ENCODE results near the gene ZMYND19.
"Not testable (repeated sequence)": the region's sequence is repeated elsewhere in the genome, so short reads cannot be mapped to it uniquely, and the experiment has no call there.

The ZMYND19 gene

DNA sequence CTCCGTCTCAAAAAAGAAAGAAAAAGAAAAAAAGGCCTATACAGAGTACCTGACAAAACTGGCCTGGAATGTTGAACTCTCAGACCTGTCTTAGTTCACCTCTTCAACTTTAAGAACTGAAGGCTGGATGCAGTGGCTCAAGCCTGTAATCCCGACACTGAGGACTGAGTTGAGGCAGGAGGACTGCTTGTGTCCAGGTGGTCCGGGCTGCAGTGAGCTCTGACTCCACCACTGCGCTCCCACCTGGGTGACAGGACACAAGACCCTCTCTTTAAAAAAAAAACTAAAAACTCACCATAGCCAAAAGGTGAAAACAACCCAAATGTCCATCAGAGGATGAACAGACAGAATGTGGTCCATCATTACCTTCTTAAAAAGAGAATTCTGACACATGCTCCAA lies 32.2 kb downstream of the ZMYND19 start:
- DNase-seq (ENCODE audit: low read depth in 2 of 2): no peak

DNA sequence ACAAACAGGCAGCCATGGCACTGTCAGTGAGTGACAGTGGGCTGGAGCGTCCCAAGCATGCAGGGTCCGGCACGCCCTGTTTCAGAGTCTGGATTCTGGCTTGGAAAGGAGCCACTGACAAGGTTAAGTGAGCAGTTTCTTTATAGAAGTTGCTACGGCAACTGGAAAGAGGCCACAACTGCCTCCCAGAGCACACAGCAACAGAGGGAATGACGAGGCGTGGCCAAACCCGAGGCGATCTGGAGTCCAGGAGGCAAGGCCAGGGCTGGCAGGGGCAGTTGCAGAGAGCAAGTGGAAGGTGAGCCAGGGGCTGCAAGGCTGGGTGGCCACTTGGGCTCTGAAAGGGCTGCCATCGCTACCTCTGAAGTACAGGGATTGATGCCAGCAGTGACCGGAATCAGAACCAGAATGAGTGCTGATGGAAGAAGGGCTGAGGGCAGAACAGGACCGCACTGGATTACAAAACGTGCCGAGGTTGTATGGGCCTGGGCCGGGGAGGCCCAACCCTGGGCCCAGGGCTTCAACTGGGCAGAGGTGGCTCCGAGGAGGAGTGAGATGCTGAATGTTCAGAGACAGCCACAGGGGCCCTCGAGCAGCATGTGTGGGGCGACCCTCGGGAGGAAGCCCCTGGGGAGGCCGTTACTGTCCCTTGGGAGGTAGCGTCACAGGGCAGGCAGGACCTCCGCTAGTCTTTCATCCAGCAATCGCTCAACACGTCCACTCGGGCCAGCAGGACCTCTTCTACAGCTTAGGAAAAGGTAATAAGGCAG lies 34.1 kb downstream of the ZMYND19 start:
- no peak for DNase-seq (ENCODE audit: low read depth in 2 of 2)

DNA sequence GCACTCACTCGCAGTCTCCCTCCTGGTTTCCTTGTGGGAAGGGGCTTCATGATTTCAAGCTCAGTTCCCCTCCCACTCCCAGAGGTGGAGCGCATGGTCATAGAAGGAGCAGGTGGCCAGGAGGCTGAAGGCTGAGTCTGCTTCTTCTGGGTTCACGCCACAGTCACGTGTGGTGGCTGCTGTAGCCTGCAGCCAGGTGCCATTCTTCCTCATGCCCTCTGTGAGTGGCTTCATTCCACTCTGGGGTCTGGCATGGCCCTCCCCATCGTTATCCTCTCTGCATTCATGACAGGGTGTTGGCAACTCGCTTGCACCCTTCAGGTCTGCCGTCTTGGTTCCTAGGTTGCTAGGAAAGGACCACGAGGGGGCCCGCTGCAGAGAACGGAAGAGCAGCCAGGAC lies 35.1 kb downstream of the ZMYND19 start:
- DNase-seq (ENCODE audit: low read depth in 2 of 2): no peak

DNA sequence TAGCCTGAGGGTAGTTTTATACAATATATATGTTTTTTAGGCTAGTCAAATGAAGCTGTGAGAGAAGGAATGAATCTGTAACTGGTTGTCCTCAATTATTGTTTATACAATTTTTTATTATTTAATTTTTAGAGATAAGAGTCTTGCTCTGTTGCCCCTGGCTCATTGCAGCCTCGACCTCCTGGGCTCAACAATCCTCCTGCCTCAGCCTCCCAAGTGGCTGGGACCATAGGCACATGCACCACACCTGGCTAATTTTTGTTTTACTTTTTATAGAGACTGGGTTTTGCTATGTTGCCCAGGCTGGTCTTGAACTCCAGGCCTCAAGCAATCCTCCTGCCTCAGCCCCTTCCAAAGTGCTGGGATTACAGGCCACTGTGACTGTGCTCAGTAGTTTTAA lies 36.0 kb downstream of the ZMYND19 start:
- DNase-seq (ENCODE audit: low read depth in 2 of 2): no peak

DNA sequence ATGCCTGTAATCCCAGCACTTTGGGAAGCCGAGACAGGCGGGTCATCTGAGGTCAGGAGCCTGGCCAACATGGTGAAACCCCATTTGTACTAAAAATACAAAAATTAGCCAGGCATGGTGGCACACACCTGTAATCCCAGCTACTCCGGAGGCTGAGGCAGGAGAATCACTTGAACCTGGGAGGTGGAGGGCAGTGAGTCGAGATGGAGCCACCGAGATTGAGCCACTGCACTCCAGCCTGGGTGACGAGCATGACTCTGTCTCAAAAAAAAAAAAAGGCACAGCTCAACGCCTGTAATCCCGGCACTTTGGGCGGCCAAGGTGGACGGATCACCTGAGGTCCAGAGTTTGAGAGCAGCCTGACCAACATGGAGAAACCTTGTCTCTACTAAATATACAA lies 36.7 kb downstream of the ZMYND19 start:
- not testable (repeated sequence) for DNase-seq (ENCODE audit: low read depth in 2 of 2)

- no peak for DNase-seq (ENCODE audit: low read depth in 2 of 2)
Observed at GRCh38 chr9:137552022-137552768, 38.1 kb downstream of the ZMYND19 start.

DNA sequence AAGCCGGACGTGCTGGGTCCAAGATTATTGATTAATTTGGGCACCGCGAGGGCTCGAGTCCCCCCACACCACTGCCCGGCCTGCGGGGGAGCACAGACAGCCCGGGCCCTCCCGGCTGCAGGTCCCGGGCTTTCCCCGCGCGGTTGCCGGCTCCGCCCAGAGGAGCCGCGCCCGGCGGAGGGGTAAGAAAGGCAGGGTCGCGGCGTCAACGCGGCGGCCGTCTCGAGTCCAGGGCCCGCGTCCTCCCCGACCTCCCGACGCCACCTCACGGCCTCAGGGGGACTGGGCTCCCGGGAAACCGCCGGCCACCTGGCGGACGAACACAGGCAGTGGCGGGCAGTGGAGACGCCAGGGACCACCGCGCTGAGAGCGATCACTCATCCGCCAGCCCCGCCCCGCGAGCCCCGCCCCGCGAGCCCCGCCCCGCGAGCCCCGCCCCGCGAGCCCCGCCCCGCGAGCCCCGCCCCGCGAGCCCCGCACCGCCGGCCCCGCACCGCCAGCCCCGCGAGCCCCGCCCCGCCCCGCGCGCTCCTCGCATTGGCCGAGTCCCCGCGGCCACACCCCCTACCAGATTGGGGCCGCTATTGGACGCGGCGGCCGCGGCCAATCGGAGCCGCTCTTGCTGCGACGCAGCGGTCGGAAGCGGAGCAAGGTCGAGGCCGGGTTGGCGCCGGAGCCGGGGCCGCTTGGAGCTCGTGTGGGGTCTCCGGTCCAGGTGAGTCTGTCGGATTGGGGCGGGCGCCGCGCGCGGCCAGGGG lies 38.9 kb downstream of the ZMYND19 start, which contains the start of gene MRPL41:
Gene MRPL41, plus strand, starts transcription at position 616 of the 758 bp plus-strand sequence. CDS start 203 bp downstream, outside the sequence.
- peak; percentile 60 to 83 for DNase-seq (ENCODE audit: low read depth in 2 of 2)

GRCh38 chr9:137550958-137551263 lies 39.4 kb downstream of the ZMYND19 start:
- DNase-seq (ENCODE audit: low read depth in 2 of 2): not testable (repeated sequence)

GRCh38 chr9:137550231-137550621 lies 40.1 kb downstream of the ZMYND19 start, which contains the start of gene PNPLA7:
PNPLA7 (minus strand) TSS chr9:137550402; CDS start chr9:137550197, 205 bp downstream.
- no peak for DNase-seq (ENCODE audit: low read depth in 2 of 2)

GRCh38 chr9:137547687-137548543 lies 42.4 kb downstream of the ZMYND19 start:
- no peak for DNase-seq (ENCODE audit: low read depth in 2 of 2)

DNA sequence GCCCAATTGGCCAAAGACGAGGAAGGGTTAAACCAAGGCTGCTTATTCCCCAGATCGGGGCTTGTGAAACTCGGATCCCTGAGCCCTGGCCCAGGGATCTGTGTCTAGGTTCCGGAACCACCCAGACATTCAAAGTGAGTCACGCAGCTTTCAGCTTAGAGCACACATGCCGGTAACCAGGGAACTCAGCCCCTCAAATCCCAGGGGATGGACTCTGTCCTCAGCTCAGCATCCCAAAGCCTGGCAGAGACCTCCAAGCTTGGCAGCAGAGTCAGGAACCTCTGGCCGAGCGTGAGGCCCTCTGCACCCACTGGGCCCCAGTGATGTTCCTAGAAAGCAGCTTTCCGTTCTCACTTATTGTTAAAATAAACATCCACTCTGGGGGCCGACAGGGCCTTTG lies 45.2 kb downstream of the ZMYND19 start:
- no peak for DNase-seq (ENCODE audit: low read depth in 2 of 2)

GRCh38 chr9:137544176-137544760 lies 46.0 kb downstream of the ZMYND19 start:
- no peak for DNase-seq (ENCODE audit: low read depth in 2 of 2)

DNA sequence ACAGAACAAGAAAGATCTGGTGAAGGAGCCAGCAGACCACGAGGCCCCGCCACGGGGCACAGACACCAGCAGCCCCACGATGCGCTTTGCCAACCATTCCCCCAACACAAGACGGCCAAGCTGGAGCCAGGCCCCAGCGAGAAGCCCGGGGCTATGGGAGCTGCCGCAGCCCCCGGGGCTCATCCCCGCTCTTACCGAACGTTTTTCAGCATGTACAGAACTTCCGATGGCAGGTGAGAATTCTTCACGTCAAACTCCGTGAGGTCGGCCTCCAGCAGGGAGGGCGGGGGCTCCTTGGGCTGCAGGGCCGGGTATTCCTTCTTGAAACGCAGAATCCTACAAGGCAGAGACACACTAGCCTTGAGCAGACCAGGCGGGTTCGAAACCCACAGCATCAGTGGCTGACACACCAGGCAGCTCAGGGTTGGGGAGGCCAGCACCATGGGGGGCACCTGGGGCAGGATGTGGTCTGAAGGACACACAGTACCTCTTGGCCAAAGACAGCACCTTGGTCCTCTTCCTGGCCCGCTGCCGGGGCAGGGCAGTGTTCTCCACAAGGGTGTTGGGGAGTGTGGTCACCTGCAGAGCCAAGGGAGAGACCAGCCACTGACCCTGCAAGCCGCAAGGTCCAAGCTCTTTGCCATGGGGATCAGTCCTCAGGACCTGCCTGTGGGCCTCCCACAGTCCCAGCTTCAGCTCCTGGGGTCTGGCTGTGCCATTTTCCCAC lies 46.9 kb downstream of the ZMYND19 start:
- DNase-seq (ENCODE audit: low read depth in 2 of 2): no peak

DNA sequence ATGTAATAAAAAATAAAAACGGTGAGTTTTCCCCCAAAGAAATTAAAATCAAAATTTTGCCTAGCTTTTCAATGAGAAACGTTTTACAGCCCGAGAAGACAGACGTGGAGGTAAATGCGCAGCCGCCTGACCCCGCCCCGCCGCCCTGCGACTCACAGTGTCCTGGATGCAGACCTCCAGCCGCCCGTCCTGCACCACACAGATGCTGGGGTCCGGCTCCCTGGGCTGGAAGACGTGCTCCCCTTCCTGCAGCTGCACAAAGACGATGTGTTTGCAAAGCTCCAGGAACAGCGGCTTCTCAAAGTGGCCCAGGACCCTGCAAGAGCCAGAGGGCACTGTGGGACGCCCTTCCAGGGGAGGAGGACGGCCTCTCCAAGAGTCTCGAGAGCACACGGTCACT lies 47.8 kb downstream of the ZMYND19 start:
- no peak for DNase-seq (ENCODE audit: low read depth in 2 of 2)

DNA sequence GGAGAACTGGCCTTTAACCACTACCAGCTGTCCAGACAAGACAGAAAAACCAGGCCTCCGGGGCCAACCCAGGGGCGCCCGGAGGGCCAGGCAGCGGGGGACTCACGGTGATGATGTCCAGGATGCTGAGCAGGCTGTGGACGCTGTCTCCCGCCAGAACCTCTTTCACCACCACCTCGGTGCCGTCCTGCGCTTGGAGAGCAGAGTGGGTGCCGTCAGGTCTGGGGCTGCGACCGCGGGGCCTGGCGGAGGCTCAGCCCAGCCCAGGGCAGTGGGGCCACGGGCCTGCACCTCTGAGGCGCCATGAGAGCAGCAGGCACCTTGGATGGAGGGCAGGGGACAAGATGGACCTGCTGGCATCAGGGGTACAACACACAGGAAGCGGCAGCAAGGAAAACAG lies 49.8 kb downstream of the ZMYND19 start:
- DNase-seq (ENCODE audit: low read depth in 2 of 2): no peak

- no peak for DNase-seq (ENCODE audit: low read depth in 2 of 2)
Observed at GRCh38 chr9:137538058-137538457, 52.3 kb downstream of the ZMYND19 start.

- DNase-seq (ENCODE audit: low read depth in 2 of 2): not testable (repeated sequence)
Observed at GRCh38 chr9:137536594-137537131, 53.6 kb downstream of the ZMYND19 start.

DNA sequence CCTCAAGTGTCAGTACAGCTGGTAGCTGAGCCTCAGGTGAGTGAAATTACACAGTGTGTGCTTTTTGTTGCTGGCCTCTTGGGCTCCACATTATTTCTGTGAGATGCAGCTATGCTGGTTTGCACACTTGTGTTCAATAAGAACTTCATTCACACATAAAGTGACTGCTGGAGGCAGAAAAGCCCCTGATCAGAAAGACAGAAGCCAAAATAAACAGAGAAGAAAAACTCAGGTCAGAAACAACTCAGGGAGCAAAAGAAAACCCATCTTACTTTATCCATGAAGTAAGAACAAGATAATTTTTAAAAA lies 55.2 kb downstream of the ZMYND19 start:
- DNase-seq (ENCODE audit: low read depth in 2 of 2): no peak

- DNase-seq (ENCODE audit: low read depth in 2 of 2): no peak
Observed at GRCh38 chr9:137534256-137535119, 55.8 kb downstream of the ZMYND19 start.

All from stimulated activated CD8-positive, alpha-beta memory T cell treated with anti-CD3 and anti-CD28 coated beads, Interleukin-7, amount 100 ng/mL, for 4 hours (primary cell).